ENCODE measurements around the gene KCNAB1. TPM values are rescaled to one million over a fixed set of nuclear protein-coding genes. Genes with fewer than 3 reads are reported as not detected.

KCNAB1 gene
- total RNA-seq, 4 donors from 2014 or later = 10.9 to 17.1 (median 13.3) TPM

DNA sequence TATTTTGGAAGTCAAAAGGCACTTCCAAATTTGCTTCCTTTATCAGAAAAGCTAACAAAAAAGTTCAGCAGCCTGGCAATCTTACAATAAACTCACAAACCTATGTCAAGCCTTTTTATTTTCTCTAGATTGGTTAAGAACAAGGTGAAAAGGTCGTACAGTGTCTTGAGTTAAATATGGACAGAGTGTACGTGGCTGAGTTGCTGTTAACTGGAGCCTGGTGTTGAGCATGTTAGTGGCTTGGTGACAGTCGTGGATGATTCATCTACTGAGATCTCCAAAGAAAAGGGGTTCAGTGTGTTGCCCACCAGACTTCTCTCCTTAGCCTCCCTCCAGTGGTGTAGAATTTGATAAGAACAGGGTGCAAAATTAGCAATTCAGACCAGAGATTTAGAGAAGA lies 344.8 kb downstream of the KCNAB1 start:
- TF ChIP-seq, protein P1, sequence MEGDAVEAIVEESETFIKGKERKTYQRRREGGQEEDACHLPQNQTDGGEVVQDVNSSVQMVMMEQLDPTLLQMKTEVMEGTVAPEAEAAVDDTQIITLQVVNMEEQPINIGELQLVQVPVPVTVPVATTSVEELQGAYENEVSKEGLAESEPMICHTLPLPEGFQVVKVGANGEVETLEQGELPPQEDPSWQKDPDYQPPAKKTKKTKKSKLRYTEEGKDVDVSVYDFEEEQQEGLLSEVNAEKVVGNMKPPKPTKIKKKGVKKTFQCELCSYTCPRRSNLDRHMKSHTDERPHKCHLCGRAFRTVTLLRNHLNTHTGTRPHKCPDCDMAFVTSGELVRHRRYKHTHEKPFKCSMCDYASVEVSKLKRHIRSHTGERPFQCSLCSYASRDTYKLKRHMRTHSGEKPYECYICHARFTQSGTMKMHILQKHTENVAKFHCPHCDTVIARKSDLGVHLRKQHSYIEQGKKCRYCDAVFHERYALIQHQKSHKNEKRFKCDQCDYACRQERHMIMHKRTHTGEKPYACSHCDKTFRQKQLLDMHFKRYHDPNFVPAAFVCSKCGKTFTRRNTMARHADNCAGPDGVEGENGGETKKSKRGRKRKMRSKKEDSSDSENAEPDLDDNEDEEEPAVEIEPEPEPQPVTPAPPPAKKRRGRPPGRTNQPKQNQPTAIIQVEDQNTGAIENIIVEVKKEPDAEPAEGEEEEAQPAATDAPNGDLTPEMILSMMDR (IDR thresholded peaks at IDR 0.05; ENCODE audit: low read depth) = no peak

DNA sequence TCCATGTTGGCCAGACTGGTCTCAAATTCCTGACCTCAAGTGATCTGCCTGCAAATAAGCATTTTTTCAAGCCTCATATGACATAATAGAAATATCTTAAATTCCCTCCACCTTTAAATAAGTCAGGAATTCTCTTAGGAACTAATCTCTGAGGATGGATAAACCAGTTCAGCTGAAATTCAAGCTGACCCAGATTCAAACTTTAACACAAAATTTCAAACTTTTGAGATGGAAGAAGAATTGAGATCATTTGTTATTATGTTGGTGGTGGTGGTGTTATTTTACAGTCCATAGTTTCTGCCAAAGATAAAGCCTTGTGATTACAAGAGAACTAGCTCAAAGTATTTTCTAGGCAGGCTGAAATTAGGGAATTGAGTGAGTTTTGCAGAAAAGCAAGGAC lies 349.1 kb downstream of the KCNAB1 start:
- TF ChIP-seq, protein P1 (IDR thresholded peaks at IDR 0.05; ENCODE audit: low read depth) = no peak

DNA sequence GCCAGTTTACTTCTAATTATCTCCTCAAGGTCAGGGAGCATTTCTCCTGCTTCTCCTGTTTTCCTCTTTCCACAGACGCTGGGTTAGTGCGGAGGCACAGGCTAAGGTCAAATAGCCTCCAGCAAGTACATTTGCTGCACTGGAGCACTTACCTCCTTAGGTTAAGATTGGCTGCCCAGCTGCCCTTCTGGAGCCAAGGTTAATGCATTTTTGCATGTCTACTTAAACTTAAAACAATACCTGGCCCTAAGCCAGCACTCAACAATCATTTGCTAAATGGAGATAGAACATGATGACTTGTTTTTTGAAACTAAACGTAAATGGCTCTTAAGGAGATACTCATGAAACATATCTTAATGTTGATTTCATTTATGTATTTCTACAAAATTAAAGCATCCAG lies 351.1 kb downstream of the KCNAB1 start:
- TF ChIP-seq, protein P1 (IDR thresholded peaks at IDR 0.05; ENCODE audit: low read depth) = no peak

DNA sequence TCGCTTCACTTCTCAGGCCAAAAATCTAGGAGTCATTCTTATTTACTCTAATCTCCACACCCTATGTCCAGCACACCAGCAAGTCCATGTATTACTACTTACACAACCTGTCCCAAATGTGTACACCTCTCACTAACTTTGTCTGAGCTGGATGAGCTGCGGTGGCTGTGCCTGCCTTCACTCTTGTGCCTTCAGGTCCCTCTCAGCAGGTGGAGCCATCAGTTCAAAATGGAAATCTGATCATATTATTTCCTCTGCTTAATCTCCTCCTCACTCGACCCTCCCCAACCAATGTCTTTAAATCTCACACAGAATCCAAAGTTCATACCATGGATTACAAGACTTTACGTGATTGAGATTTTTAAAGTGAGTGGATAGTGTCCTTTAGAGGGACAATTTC lies 351.8 kb downstream of the KCNAB1 start:
- TF ChIP-seq, protein P1 (IDR thresholded peaks at IDR 0.05; ENCODE audit: low read depth) = no peak

DNA sequence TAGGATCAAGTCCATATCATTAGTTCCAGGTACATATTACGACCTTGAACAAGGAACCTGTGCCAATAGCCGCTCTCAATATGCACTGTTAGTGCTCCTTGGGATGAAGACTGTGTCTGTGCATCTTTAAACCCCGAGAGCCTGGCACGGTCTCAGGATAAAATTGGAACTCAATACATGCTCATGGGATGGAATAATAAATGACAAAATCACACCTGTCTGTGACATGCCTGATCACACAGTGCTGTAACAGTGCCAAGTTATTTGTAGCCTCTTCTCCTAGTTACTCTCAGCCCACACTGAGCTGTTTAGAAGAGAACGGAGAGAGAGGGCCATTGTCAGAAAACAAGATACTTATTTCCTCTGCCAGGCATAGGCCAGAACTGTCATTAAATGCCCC lies 352.3 kb downstream of the KCNAB1 start:
- TF ChIP-seq, protein P1 (IDR thresholded peaks at IDR 0.05; ENCODE audit: low read depth) = no peak

DNA sequence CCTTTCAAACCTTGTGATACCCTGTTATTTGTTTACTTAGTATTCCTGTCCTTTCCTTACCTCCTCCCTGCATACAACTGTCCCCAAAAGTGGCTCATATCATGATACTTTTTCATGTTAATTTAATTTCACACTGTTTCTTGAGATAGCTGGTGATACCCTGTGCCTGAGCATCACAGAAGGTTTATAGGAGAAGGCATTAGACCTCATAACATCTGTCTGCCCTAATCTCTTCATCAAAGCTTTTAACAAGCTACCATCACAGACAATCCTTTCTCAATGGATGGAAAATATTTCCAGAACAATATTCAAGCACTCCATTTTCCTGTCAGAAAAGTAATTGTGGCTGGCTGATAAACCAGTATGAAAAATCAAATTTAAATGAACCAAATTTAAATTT lies 353.0 kb downstream of the KCNAB1 start:
- TF ChIP-seq, protein P1 (IDR thresholded peaks at IDR 0.05; ENCODE audit: low read depth) = no peak

DNA sequence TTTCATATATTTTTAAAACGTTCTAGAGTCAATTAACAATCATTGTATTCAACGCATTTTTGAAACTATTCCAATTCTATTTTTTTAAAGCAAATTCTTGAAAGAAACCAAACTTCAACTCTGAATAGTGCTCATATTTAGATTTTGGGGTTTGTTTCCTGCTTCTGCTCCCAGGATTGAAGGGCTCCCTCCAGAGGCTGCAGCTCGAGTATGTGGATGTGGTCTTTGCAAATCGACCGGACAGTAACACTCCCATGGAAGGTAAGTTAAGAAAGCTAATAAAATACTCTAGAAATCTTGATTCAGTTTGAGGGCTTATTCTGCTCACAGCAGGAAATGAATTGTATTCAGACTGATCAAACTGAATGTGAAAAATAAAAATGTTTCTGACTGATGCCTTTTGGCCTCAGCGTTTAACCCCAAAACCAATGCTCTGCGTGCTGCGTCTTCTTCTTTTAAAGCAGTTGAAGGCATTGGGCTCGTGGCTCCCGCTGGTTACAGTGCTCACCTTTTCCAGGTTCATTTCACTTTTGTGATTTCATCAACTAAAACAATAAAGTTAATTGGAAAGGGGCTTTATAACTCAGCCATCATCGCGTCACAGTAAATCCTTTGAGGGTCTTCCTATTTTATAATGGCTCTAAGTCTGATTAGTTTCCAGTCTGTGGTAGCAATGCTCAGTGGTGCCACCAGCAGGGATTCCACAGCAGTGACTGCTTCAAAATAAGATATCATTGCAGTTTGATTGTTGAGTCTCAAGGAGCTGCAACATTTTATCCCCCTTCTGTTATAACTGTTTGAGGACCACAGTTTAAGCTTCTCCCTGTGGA lies 354.4 kb downstream of the KCNAB1 start:
- TF ChIP-seq, protein P1 (IDR thresholded peaks at IDR 0.05; ENCODE audit: low read depth) = no peak

Measured in subcutaneous adipose tissue (tissue), 4 donors.